NCI-H146 treated with DMSO at 0.1 percent for 48 hours (cell line): ENCODE data around the gene RNF8.
"Not testable (repeated sequence)": the region's sequence is repeated elsewhere in the genome, so short reads cannot be mapped to it uniquely, and the experiment has no call there.

Experiments
- DNase-seq: peaks from one replicate; lab custom pipeline; 2025; ENCODE audit not compliant: unreplicated experiment; lab: John Stamatoyannopoulos, UW

Gene RNF8

DNA sequence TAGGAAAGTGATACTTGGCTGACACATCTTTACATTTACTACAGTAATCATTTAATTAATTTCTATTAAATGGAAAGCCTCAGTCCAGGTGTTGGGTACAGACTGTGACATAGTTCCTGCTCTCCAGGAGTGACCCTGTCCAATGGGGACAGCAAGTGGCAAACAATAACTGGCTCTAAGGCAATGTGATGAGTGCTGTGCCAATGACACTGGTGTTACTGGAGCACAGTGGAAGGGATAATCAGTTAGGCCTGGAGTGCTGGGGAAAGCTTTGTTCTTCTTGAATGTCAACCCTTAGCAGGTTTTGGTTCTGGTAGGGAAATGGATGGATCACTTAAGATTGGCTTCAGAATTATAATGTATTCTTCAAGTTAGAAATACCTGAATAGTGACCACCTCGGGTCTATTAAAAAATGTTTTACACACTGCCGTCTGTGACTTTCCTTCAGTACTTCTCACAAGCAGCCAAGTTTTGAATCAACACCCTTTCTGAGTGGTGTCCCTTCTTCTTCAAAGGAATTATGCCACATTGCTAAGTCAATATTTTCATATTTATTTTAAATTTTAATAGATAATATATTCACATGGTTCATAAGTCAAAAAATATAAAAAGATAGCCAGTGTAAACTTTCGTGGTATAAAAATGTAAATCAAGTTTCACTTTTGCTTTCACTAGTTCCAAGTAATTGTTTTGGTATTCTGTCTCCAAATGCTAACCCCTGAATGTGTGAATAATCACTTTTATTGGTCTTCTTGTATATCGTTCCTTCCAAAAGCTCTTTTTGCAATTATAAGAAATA, 88.8 kb downstream of the RNF8 start:
- no peak for DNase-seq

DNA sequence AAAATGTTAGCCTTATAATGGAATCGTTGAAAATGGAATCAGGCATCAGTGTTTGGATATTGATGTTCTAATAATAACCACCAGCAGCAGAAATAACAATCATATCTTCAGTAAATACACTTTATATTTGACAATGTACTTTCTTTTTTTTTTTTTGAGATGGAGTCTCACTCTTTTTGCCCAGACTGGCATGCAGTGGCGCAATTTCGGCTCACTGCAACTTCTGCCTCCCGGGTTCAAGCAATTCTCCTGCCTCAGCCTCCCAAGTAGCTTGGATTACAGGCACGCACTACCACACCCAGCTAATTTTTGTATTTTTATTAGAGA, 89.4 kb downstream of the RNF8 start:
- DNase-seq, result not testable (repeated sequence)
